GM12878 (cell line): ENCODE results near the gene MRPL42. TPM values are rescaled to one million over a fixed set of nuclear protein-coding genes. Genes with fewer than 3 reads are reported as not detected.

Source experiments
- ATAC-seq: fragments of 200-7000 bp; cut with Tn5 transposase; 3 replicates; pipeline ENCODE4 v1.9.1; 2020; ENCODE audit warnings: mild to moderate bottlenecking, moderate library complexity
- BruUV-seq: library from RNA; stranded (reverse); fragments of 400-500 nt; replicated peaks from 2 replicates; lab custom pipeline; 2021; lab: Mats Ljungman, UMichigan
- CTCF ChIA-PET: fragments of 300-600 bp; sonication (Branson Sonifier 250); formaldehyde crosslinking; extraction: SDS; loops from one replicate; lab custom pipeline; 2021; ENCODE audit warnings: inconsistent platforms; lab: Yijun Ruan, JAX
- POLR2A ChIA-PET: fragments of 350-600 bp; formaldehyde crosslinking; extraction: SDS; loops from one replicate; lab custom pipeline; 2021; ENCODE audit warnings: inconsistent platforms; lab: Charles Lee
- RAD21 ChIA-PET: fragments of 300-600 bp; sonication (Branson Sonifier 250); formaldehyde crosslinking; loops from one replicate; lab custom pipeline; 2023; ENCODE audit warnings: antibody characterized with exemption; ENCODE audit not compliant: unreplicated experiment; lab: Charles Lee
- SMC1A ChIA-PET: fragments of 300-600 bp; sonication (Branson Sonifier 250); formaldehyde crosslinking; loops from one replicate; lab custom pipeline; 2023; ENCODE audit not compliant: unreplicated experiment, uncharacterized antibody; lab: Charles Lee
- DNase-seq: peaks from one replicate; pipeline ENCODE4 v3.0.0-alpha.2; 2011; ENCODE audit warnings: low read depth, low spot score
- FAIRE-seq: peaks from 3 replicates; lab custom pipeline; 2011; peaks lifted over from hg19 to GRCh38; lab: Jason Lieb, UNC
- H2AFZ ChIP-seq: 2 replicates; pipeline ENCODE4 v1.6.0; 2011; ENCODE audit warnings: low read depth, low read length, control low read depth; ENCODE audit not compliant: control insufficient read depth
- H3K27ac ChIP-seq: 2 replicates; pipeline ENCODE4 v1.5.1; 2011; ENCODE audit warnings: control low read depth; ENCODE audit not compliant: control insufficient read depth, insufficient read depth
- H3K27me3 ChIP-seq, 2 experiments: replicated peaks in 1 of 2; 2 replicates each; pipeline versions ENCODE4 v1.6.0 to v1.6.1; 2011; ENCODE audit warnings: low read length in 1 of 2; ENCODE audit not compliant: control insufficient read depth in 2 of 2, insufficient read depth in 2 of 2
- H3K36me3 ChIP-seq, 2 experiments: 2 replicates each; pipeline ENCODE4 v1.5.1; 2011; ENCODE audit warnings: low read length in 1 of 2; ENCODE audit not compliant: control insufficient read depth in 2 of 2, insufficient read depth in 2 of 2
- H3K4me1 ChIP-seq: 2 replicates; pipeline ENCODE4 v1.6.1; 2011; ENCODE audit warnings: mild to moderate bottlenecking, low read length, moderate library complexity, mixed read lengths; ENCODE audit not compliant: control insufficient read depth, insufficient read depth
- H3K4me2 ChIP-seq: 2 replicates; pipeline ENCODE4 v1.6.0; 2011; ENCODE audit warnings: control low read depth; ENCODE audit not compliant: control insufficient read depth, insufficient read depth
- H3K4me3 ChIP-seq: fragments of 200-600 bp; sonication (generic); 2 replicates; pipeline ENCODE4 v1.5.1; 2016
- H3K79me2 ChIP-seq: 2 replicates; pipeline ENCODE4 v1.6.0; 2011; ENCODE audit warnings: low read length; ENCODE audit not compliant: control insufficient read depth, insufficient read depth
- H3K9ac ChIP-seq: 2 replicates; pipeline ENCODE4 v1.8.0; 2011; ENCODE audit warnings: low read length, control low read depth, mixed read lengths; ENCODE audit not compliant: control insufficient read depth, insufficient read depth
- H3K9me3 ChIP-seq: replicated peaks from 3 replicates; pipeline ENCODE4 v1.5.1; 2011; ENCODE audit warnings: mild to moderate bottlenecking, low read length; ENCODE audit not compliant: control insufficient read depth, insufficient read depth
- H4K20me1 ChIP-seq: 2 replicates; pipeline ENCODE4 v1.6.0; 2011; ENCODE audit not compliant: control insufficient read depth, insufficient read depth
- BCL11A ChIP-seq: IDR thresholded peaks from 2 replicates; pipeline ENCODE4 v1.6.1; 2011; ENCODE audit warnings: low read depth, low read length
- BHLHE40 ChIP-seq, 2 experiments: fragments of 450-650 bp in 1 of 2; IDR thresholded peaks; 2 replicates each; pipeline ENCODE4 v1.6.1; 2011 to 2017; ENCODE audit warnings: low read depth in 2 of 2, borderline replicate concordance in 1 of 2, improper control_type of control experiment in 1 of 2, low read length in 1 of 2, mild to moderate bottlenecking in 1 of 2
- HDAC2 ChIP-seq: fragments of 200-600 bp; sonication (generic); IDR thresholded peaks from 2 replicates; pipeline ENCODE4 v1.6.1; 2017
- PML ChIP-seq: IDR thresholded peaks from 2 replicates; pipeline ENCODE4 v1.6.1; 2012; ENCODE audit warnings: low read length, inconsistent platforms
- POLR2A ChIP-seq: IDR thresholded peaks from 2 replicates; pipeline ENCODE4 v1.6.1; 2011; ENCODE audit warnings: low read depth, mild to moderate bottlenecking, low read length
- TARDBP ChIP-seq: IDR thresholded peaks from 2 replicates; pipeline ENCODE4 v1.6.1; 2016; ENCODE audit warnings: borderline replicate concordance
- TCF7 ChIP-seq: IDR thresholded peaks from 2 replicates; pipeline ENCODE4 v1.6.1; 2014; ENCODE audit warnings: antibody characterized with exemption, borderline replicate concordance
- ZBED1 ChIP-seq: IDR thresholded peaks from 2 replicates; pipeline ENCODE4 v1.6.1; 2016; ENCODE audit warnings: borderline replicate concordance
- WGBS: methylation state at CpG from one replicate; pipeline ENCODE4 v1.1.6; 2016; ENCODE audit warnings: low lambda C conversion rate; ENCODE audit not compliant: insufficient replicate concordance, insufficient coverage; ENCODE audit errors: missing lambda C conversion rate; 5-methylcytosine and 5-hydroxymethylcytosine counted together
- in situ Hi-C: fragments of 300-500 bp; cut with MboI; formaldehyde crosslinking; loops from 9 replicates; pipeline ENCODE4 v1.14.3; 2018; ENCODE audit warnings: mixed read lengths
- intact Hi-C: fragments of 100-400 bp; cut with micrococcal nuclease; formaldehyde crosslinking; loops from one replicate; pipeline ENCODE4 v1.14.2; 2022; ENCODE audit not compliant: unreplicated experiment
- polyA plus RNA-seq, 11 experiments: library from polyadenylated mRNA; depleted of rRNA in 4 of 11; unstranded in 6 of 11; stranded (reverse) in 5 of 11; fragments of >200 nt; fragmentation: Nextera tagmentation in 4 of 11; fragmentation: Illumina TruSeq in 1 of 11; extraction: Ambion mirVana in 4 of 11; extraction: Trizol in 1 of 11; gene quantifications; 1 replicate in 1 of 11; 2 replicates in 10 of 11; pipeline versions ENCODE4 v1.2.1 to v1.2.3, GENCODE V29; 2011 to 2016; ENCODE audit warnings: inconsistent platforms in 2 of 11, missing spikeins in 2 of 11, low read depth in 1 of 11
- total RNA-seq, 4 experiments: library from RNA; depleted of rRNA in 3 of 4; stranded (reverse); fragments of >200 nt in 3 of 4; fragmentation: Illumina TruSeq in 1 of 4; extraction: Trizol in 1 of 4; gene quantifications; 2 replicates each; pipeline versions ENCODE4 v1.2.1 to v1.2.3, GENCODE V29; 2013 to 2021
- TF ChIP-seq, protein P1 (sequence below): fragments of 450-650 bp; conservative IDR thresholded peaks from 2 replicates; pipeline ENCODE4 v1.6.1; 2017; ENCODE audit warnings: mild to moderate bottlenecking, moderate library complexity
- TF ChIP-seq, protein P2 (sequence below), 3 experiments: IDR thresholded peaks in 2 of 3; conservative IDR thresholded peaks in 1 of 3; 2 replicates each; pipeline ENCODE4 v1.5.1; 2011; ENCODE audit warnings: low read depth in 3 of 3, low read length in 3 of 3, mild to moderate bottlenecking in 3 of 3, control low read depth in 2 of 3, moderate library complexity in 2 of 3, inconsistent platforms in 1 of 3, mixed read lengths in 1 of 3; ENCODE audit not compliant: control insufficient read depth in 2 of 3, insufficient read depth in 1 of 3; ENCODE audit errors: extremely low read depth in 1 of 3
- TF ChIP-seq, protein P3 (sequence below): fragments of 450-650 bp; IDR thresholded peaks from 2 replicates; pipeline ENCODE4 v1.6.1; 2016; ENCODE audit warnings: mild to moderate bottlenecking, moderate library complexity, borderline replicate concordance
- TF ChIP-seq, protein P4 (sequence below): IDR thresholded peaks from 2 replicates; pipeline ENCODE4 v1.6.1; 2011; ENCODE audit warnings: low read depth, mild to moderate bottlenecking, low read length, moderate library complexity, borderline replicate concordance; ENCODE audit errors: extremely low read depth
- TF ChIP-seq, protein P5 (sequence below): IDR thresholded peaks from 2 replicates; pipeline ENCODE4 v1.6.1; 2011; ENCODE audit warnings: borderline replicate concordance, low read depth, mild to moderate bottlenecking, moderate library complexity, mixed read lengths, low read length; ENCODE audit not compliant: insufficient read depth; ENCODE audit errors: extremely low read length

MRPL42 gene
- total and polyA plus RNA-seq, 10 of the 15 experiments (the other 5 are each of a cell fraction or from before 2014, with no cell fraction given) = 65.1 to 427 (median 126) TPM

DNA sequence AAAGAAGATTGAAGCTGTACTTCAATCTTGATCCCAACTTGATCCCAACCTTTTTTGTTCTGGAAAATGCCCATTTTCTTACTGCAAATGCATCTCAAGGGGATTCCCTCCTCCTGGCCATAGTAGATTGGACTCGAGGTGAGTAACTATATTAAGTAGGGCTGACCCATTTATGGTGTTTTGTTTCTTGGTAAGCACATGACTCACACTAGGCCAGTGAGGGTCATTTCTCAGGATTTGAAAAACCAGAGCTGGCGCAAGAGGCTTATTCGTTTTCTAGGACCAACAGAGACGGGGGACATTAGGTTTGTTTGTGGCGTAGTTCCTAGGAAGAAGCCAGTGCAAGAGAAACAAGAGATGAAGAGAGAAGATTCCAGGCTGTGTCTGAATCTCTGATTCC is 51.4 kb downstream of the MRPL42 start (continued):
- TF ChIP-seq, protein P1, sequence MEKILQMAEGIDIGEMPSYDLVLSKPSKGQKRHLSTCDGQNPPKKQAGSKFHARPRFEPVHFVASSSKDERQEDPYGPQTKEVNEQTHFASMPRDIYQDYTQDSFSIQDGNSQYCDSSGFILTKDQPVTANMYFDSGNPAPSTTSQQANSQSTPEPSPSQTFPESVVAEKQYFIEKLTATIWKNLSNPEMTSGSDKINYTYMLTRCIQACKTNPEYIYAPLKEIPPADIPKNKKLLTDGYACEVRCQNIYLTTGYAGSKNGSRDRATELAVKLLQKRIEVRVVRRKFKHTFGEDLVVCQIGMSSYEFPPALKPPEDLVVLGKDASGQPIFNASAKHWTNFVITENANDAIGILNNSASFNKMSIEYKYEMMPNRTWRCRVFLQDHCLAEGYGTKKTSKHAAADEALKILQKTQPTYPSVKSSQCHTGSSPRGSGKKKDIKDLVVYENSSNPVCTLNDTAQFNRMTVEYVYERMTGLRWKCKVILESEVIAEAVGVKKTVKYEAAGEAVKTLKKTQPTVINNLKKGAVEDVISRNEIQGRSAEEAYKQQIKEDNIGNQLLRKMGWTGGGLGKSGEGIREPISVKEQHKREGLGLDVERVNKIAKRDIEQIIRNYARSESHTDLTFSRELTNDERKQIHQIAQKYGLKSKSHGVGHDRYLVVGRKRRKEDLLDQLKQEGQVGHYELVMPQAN = no peak
- no peak for TF ChIP-seq BHLHE40 (IDR thresholded peaks at IDR 0.05; ENCODE audit: borderline replicate concordance in 1 of 2, low read depth in 2 of 2, low read length in 1 of 2)
- TF ChIP-seq HDAC2 = no peak

DNA sequence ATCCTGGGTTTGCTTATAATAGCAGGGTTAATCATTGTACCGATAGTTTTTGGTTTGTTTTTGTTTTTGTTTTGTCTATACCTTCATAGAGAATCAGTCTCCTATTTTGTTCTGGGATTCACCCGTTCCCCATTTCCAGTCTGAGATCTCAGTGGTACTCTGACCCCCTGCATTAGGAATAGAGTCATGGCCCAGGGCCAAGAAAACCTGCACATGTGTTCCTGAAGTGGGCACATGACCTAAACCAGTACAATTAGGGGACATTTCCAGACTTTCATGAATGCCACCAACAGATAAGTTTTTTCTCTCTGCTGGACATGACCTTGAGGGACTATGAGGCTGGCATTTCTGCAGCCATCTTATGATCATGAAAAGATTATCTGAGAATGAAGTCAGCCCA is 52.5 kb downstream of the MRPL42 start:
- DNase-seq = no peak
- ChIA-PET POLR2A (no interaction called here), CTCF (no interaction called here), RAD21 (no interaction called here), SMC1A (interaction anchor here (1.1 kb wide), 1 partner anchor 582 kb away, joined by 3 read pairs; no protein-coding TSS in a partner anchor)
- Histone ChIP-seq H3K9ac (no peak overlapping the region), H3K9me3 (no peaks in the 10 kb centered on the region), H3K4me2 (no peak overlapping the region), H3K4me1 (no peaks in the 10 kb centered on the region), H3K27me3 (peaks cover 0 to 4% of the 10 kb centered on the region in 2 experiments; a peak in 1 of 4 replicates), H3K4me3 (no peak overlapping the region), H3K79me2 (no peaks in the 10 kb centered on the region), H3K36me3 (no peaks in the 10 kb centered on the region), H3K27ac (no peak overlapping the region), H2AFZ (no peak overlapping the region), H4K20me1 (no peaks in the 10 kb centered on the region)
- intact Hi-C loops (no loop called here), in situ Hi-C loops (no loop called here)
- ATAC-seq = no peak
- BruUV-seq = no TSS peak
- no peak for TF ChIP-seq PML
- TF ChIP-seq BCL11A = no peak
- no peak for TF ChIP-seq ZBED1
- TF ChIP-seq TCF7 = no peak
- TF ChIP-seq, protein P2, sequence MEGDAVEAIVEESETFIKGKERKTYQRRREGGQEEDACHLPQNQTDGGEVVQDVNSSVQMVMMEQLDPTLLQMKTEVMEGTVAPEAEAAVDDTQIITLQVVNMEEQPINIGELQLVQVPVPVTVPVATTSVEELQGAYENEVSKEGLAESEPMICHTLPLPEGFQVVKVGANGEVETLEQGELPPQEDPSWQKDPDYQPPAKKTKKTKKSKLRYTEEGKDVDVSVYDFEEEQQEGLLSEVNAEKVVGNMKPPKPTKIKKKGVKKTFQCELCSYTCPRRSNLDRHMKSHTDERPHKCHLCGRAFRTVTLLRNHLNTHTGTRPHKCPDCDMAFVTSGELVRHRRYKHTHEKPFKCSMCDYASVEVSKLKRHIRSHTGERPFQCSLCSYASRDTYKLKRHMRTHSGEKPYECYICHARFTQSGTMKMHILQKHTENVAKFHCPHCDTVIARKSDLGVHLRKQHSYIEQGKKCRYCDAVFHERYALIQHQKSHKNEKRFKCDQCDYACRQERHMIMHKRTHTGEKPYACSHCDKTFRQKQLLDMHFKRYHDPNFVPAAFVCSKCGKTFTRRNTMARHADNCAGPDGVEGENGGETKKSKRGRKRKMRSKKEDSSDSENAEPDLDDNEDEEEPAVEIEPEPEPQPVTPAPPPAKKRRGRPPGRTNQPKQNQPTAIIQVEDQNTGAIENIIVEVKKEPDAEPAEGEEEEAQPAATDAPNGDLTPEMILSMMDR (IDR thresholded peaks at IDR 0.05 in 2 of 3, conservative IDR thresholded peaks at IDR 0.05 in 1 of 3; ENCODE audit: control insufficient read depth in 2 of 3, extremely low read depth in 1 of 3, insufficient read depth in 1 of 3, low read depth in 3 of 3, low read length in 3 of 3) = no peak
- TF ChIP-seq BHLHE40 (IDR thresholded peaks at IDR 0.05; ENCODE audit: borderline replicate concordance in 1 of 2, low read depth in 2 of 2, low read length in 1 of 2) = no peak
- TF ChIP-seq, protein P3, sequence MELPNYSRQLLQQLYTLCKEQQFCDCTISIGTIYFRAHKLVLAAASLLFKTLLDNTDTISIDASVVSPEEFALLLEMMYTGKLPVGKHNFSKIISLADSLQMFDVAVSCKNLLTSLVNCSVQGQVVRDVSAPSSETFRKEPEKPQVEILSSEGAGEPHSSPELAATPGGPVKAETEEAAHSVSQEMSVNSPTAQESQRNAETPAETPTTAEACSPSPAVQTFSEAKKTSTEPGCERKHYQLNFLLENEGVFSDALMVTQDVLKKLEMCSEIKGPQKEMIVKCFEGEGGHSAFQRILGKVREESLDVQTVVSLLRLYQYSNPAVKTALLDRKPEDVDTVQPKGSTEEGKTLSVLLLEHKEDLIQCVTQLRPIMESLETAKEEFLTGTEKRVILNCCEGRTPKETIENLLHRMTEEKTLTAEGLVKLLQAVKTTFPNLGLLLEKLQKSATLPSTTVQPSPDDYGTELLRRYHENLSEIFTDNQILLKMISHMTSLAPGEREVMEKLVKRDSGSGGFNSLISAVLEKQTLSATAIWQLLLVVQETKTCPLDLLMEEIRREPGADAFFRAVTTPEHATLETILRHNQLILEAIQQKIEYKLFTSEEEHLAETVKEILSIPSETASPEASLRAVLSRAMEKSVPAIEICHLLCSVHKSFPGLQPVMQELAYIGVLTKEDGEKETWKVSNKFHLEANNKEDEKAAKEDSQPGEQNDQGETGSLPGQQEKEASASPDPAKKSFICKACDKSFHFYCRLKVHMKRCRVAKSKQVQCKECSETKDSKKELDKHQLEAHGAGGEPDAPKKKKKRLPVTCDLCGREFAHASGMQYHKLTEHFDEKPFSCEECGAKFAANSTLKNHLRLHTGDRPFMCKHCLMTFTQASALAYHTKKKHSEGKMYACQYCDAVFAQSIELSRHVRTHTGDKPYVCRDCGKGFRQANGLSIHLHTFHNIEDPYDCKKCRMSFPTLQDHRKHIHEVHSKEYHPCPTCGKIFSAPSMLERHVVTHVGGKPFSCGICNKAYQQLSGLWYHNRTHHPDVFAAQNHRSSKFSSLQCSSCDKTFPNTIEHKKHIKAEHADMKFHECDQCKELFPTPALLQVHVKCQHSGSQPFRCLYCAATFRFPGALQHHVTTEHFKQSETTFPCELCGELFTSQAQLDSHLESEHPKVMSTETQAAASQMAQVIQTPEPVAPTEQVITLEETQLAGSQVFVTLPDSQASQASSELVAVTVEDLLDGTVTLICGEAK = no peak
- TF ChIP-seq, protein P4, sequence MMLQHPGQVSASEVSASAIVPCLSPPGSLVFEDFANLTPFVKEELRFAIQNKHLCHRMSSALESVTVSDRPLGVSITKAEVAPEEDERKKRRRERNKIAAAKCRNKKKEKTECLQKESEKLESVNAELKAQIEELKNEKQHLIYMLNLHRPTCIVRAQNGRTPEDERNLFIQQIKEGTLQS = no peak
- TF ChIP-seq TARDBP = no peak
- TF ChIP-seq POLR2A = no peak
- TF ChIP-seq, protein P5, sequence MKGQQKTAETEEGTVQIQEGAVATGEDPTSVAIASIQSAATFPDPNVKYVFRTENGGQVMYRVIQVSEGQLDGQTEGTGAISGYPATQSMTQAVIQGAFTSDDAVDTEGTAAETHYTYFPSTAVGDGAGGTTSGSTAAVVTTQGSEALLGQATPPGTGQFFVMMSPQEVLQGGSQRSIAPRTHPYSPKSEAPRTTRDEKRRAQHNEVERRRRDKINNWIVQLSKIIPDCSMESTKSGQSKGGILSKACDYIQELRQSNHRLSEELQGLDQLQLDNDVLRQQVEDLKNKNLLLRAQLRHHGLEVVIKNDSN = no peak
- WGBS = 84% methylated on average over 2 of the region's 2 CpGs
- FAIRE-seq = no peak
